K562 (cell line): ENCODE measurements around the gene GADD45GIP1. TPM values are rescaled to one million over a fixed set of nuclear protein-coding genes. Genes with fewer than 3 reads are reported as not detected.

Experiments used
- CBX5 ChIP-seq: IDR thresholded peaks from 2 replicates; pipeline ENCODE4 v1.6.1; 2014; ENCODE audit warnings: low read depth, borderline replicate concordance
- DPF2 ChIP-seq: fragments of 450-650 bp; IDR thresholded peaks from 2 replicates; pipeline ENCODE4 v1.6.1; 2016
- ETS1 ChIP-seq: conservative IDR thresholded peaks from 2 replicates; pipeline ENCODE4 v1.6.1; 2011; ENCODE audit warnings: low read depth, mild to moderate bottlenecking, low read length; ENCODE audit not compliant: control insufficient read depth
- FOXA3 ChIP-seq, 2 experiments: fragments of 450-650 bp in 1 of 2; sonication (generic) in 1 of 2; formaldehyde crosslinking; IDR thresholded peaks in 1 of 2; conservative IDR thresholded peaks in 1 of 2; 2 replicates each; pipeline versions ENCODE4 v1.4.0 to v1.8.0; 2020 to 2022; ENCODE audit warnings: mild to moderate bottlenecking in 2 of 2, missing genetic modification reagents in 1 of 2
- FUS ChIP-seq: fragments of 200-400 bp; formaldehyde crosslinking; optimal IDR thresholded peaks from 2 replicates; pipeline ENCODE3; 2017; ENCODE audit warnings: low read depth, low read length
- GTF2A2 ChIP-seq: IDR thresholded peaks from 2 replicates; pipeline ENCODE4 v1.6.1; 2016; ENCODE audit warnings: mild to moderate bottlenecking, missing genetic modification characterization, missing compliant biosample characterization
- HDAC8 ChIP-seq: fragments of 450-650 bp; IDR thresholded peaks from 2 replicates; pipeline ENCODE4 v1.6.1; 2016; ENCODE audit warnings: mild to moderate bottlenecking, missing genetic modification characterization, moderate library complexity, missing compliant biosample characterization
- ILF3 ChIP-seq: fragments of 450-650 bp; IDR thresholded peaks from 2 replicates; pipeline ENCODE4 v1.6.1; 2018; ENCODE audit warnings: antibody characterized with exemption, mild to moderate bottlenecking, moderate library complexity, borderline replicate concordance
- MED1 ChIP-seq: sonication (generic); formaldehyde crosslinking; IDR thresholded peaks from 2 replicates; pipeline ENCODE4 v1.8.1; 2023; ENCODE audit warnings: missing genetic modification reagents, borderline replicate concordance
- NR3C1 ChIP-seq: sonication (generic); formaldehyde crosslinking; IDR thresholded peaks from 2 replicates; pipeline ENCODE4 v1.8.1; 2022; ENCODE audit warnings: missing genetic modification reagents
- RBM25 ChIP-seq: fragments of 200-400 bp; formaldehyde crosslinking; IDR thresholded peaks from 2 replicates; pipeline ENCODE4 v1.6.1; 2018; ENCODE audit warnings: low read length, low read depth, moderate library complexity; ENCODE audit not compliant: severe bottlenecking
- RBM34 ChIP-seq: fragments of 200-400 bp; formaldehyde crosslinking; IDR thresholded peaks from 2 replicates; pipeline ENCODE4 v1.6.1; 2018; ENCODE audit warnings: low read length, borderline replicate concordance; ENCODE audit not compliant: insufficient read depth
- RERE ChIP-seq: sonication (generic); formaldehyde crosslinking; IDR thresholded peaks from 2 replicates; pipeline ENCODE4 v1.8.0; 2023; ENCODE audit warnings: missing genetic modification reagents, mild to moderate bottlenecking, borderline replicate concordance
- SIX5 ChIP-seq, 2 experiments: IDR thresholded peaks; 2 replicates each; pipeline ENCODE4 v1.6.1; 2011; ENCODE audit warnings: low read length in 2 of 2, borderline replicate concordance in 1 of 2, low read depth in 1 of 2, mild to moderate bottlenecking in 1 of 2, moderate library complexity in 1 of 2; ENCODE audit not compliant: insufficient read depth in 1 of 2
- STAG1 ChIP-seq: sonication (generic); formaldehyde crosslinking; IDR thresholded peaks from 2 replicates; pipeline ENCODE4 v1.5.0; 2020; ENCODE audit warnings: missing genetic modification reagents, borderline replicate concordance
- XRCC5 ChIP-seq: fragments of 200-400 bp; formaldehyde crosslinking; IDR thresholded peaks from 2 replicates; pipeline ENCODE4 v1.6.1; 2017; ENCODE audit warnings: low read depth, mild to moderate bottlenecking, low read length
- ZBTB7A ChIP-seq: IDR thresholded peaks from 2 replicates; pipeline ENCODE4 v1.6.1; 2011; ENCODE audit warnings: low read depth, mild to moderate bottlenecking, low read length, moderate library complexity, borderline replicate concordance; ENCODE audit not compliant: control insufficient read depth
- ZFP91 ChIP-seq: sonication (generic); formaldehyde crosslinking; IDR thresholded peaks from 2 replicates; pipeline ENCODE4 v1.8.0; 2022; ENCODE audit warnings: mild to moderate bottlenecking, missing genetic modification reagents
- ZNF584 ChIP-seq: fragments of 200-800 bp; sonication (Bioruptor generic); IDR thresholded peaks from 2 replicates; pipeline ENCODE4 v1.6.1; 2016; ENCODE audit warnings: low read depth, mild to moderate bottlenecking, missing genetic modification characterization, missing compliant biosample characterization
- ZNF79 ChIP-seq: fragments of 250-450 bp; sonication (Bioruptor Pico); IDR thresholded peaks from 2 replicates; pipeline ENCODE4 v1.4.0; 2020; ENCODE audit warnings: low read depth, mild to moderate bottlenecking, moderate library complexity
- polyA plus RNA-seq, 8 experiments: library from polyadenylated mRNA; depleted of rRNA in 4 of 8; stranded (reverse) in 5 of 8; unstranded in 3 of 8; fragments of >200 nt; fragmentation: Nextera tagmentation in 2 of 8; fragmentation: Illumina TruSeq in 1 of 8; extraction: Ambion mirVana in 2 of 8; extraction: Trizol in 1 of 8; gene quantifications; 2 replicates each; pipeline versions ENCODE4 v1.2.1 to v1.2.3, GENCODE V29; 2011 to 2014; ENCODE audit warnings: inconsistent platforms in 1 of 8, missing spikeins in 1 of 8
- total RNA-seq, 7 experiments: library from RNA; depleted of rRNA in 6 of 7; stranded (reverse); fragments of >200 nt in 6 of 7; fragmentation: Illumina TruSeq in 2 of 7; extraction: Trizol in 2 of 7; gene quantifications; 2 replicates each; pipeline versions ENCODE4 v1.2.1 to v1.2.3, GENCODE V29; 2011 to 2021; ENCODE audit warnings: low replicate concordance in 1 of 7

Gene GADD45GIP1
- total and polyA plus RNA-seq, 9 of the 15 experiments (the other 6 are each of a cell fraction or from before 2014, with no cell fraction given): 5.1 to 161 (median 29.2) TPM

GRCh38 chr19:12946092-12946721 is 10.8 kb downstream of the GADD45GIP1 start (continued):
- no peak for TF ChIP-seq GTF2A2 (tag)
- no peak for TF ChIP-seq ZNF79 (CRISPR knock-in tag)
- TF ChIP-seq RBM34: no peak
- TF ChIP-seq SIX5 (IDR thresholded peaks at IDR 0.05; ENCODE audit: borderline replicate concordance in 1 of 2, insufficient read depth in 1 of 2, low read depth in 1 of 2, low read length in 2 of 2): no peak
- TF ChIP-seq CBX5: no peak
- no peak for TF ChIP-seq ZFP91
- no peak for TF ChIP-seq XRCC5
- TF ChIP-seq ZBTB7A: peak; percentile 99
- TF ChIP-seq HDAC8 (tag): no peak
- no peak for TF ChIP-seq MED1 (CRISPR knock-in tag)
- TF ChIP-seq NR3C1 (CRISPR knock-in tag): no peak
- TF ChIP-seq FOXA3 (CRISPR knock-in tag; conservative IDR thresholded peaks at IDR 0.05 in 1 of 2, IDR thresholded peaks at IDR 0.05 in 1 of 2): 0 out of 4 replicates have a peak, but pooled peaks of 1 of the 2 experiments have one; percentile 24
- TF ChIP-seq ILF3: no peak
- no peak for TF ChIP-seq ZNF584 (CRISPR knock-in tag)
- TF ChIP-seq DPF2: 0 out of 2 replicates have a peak, but pooled peaks have one; percentile 28
- TF ChIP-seq FUS: peak; percentile 39
- peak; percentile 53 for TF ChIP-seq RBM25
- TF ChIP-seq STAG1 (CRISPR knock-in tag): no peak
- no peak for TF ChIP-seq ETS1
- TF ChIP-seq RERE: no peak
